SKM-1 treated with dmso at 0.1 percent for 144 hours (cell line): ENCODE measurements around the gene AFG1L.
"Not testable (repeated sequence)": the region's sequence is repeated elsewhere in the genome, so short reads cannot be mapped to it uniquely, and the experiment has no call there.

Source experiments
- DNase-seq: peaks from one replicate; lab custom pipeline; 2025; ENCODE audit not compliant: unreplicated experiment; lab: John Stamatoyannopoulos, UW

Gene AFG1L

GRCh38 chr6:108348655-108349349 lies 53.9 kb downstream of the AFG1L start:
- DNase-seq, result no peak

GRCh38 chr6:108350528-108350927 lies 55.7 kb downstream of the AFG1L start:
- no peak for DNase-seq

- no peak for DNase-seq
Measured at GRCh38 chr6:108353853-108354252, 59.0 kb downstream of the AFG1L start.

GRCh38 chr6:108355120-108355519 lies 60.3 kb downstream of the AFG1L start:
- no peak for DNase-seq

GRCh38 chr6:108355890-108356289 lies 61.0 kb downstream of the AFG1L start:
- DNase-seq, result no peak

GRCh38 chr6:108359901-108360882 lies 65.3 kb downstream of the AFG1L start:
- no peak for DNase-seq

GRCh38 chr6:108360919-108361311 lies 66.1 kb downstream of the AFG1L start:
- no peak for DNase-seq

- DNase-seq, result peak; percentile 95
Measured at GRCh38 chr6:108361312-108361932, 66.6 kb downstream of the AFG1L start.

GRCh38 chr6:108362455-108362854 lies 67.6 kb downstream of the AFG1L start:
- DNase-seq, result no peak

- DNase-seq, result no peak
Measured at GRCh38 chr6:108363113-108363512, 68.3 kb downstream of the AFG1L start.

- no peak for DNase-seq
Measured at GRCh38 chr6:108363889-108364313, 69.0 kb downstream of the AFG1L start.

- no peak for DNase-seq
Measured at GRCh38 chr6:108364470-108364869, 69.6 kb downstream of the AFG1L start.

- DNase-seq, result no peak
Measured at GRCh38 chr6:108365478-108365877, 70.6 kb downstream of the AFG1L start.

GRCh38 chr6:108366236-108366635 lies 71.4 kb downstream of the AFG1L start:
- no peak for DNase-seq

- DNase-seq, result no peak
Measured at GRCh38 chr6:108368431-108369030, 73.7 kb downstream of the AFG1L start.

GRCh38 chr6:108380876-108381275 lies 86.0 kb downstream of the AFG1L start:
- no peak for DNase-seq

GRCh38 chr6:108383981-108384380 lies 89.1 kb downstream of the AFG1L start:
- DNase-seq, result no peak

GRCh38 chr6:108389190-108389589 lies 94.3 kb downstream of the AFG1L start:
- DNase-seq, result not testable (repeated sequence)

GRCh38 chr6:108395297-108395696 lies 100.4 kb downstream of the AFG1L start:
- DNase-seq, result no peak

- no peak for DNase-seq
Measured at GRCh38 chr6:108403236-108403635, 108.4 kb downstream of the AFG1L start.

GRCh38 chr6:108406943-108407342 lies 112.1 kb downstream of the AFG1L start:
- DNase-seq, result no peak
